Endodermal cell (in vitro differentiated cells): ENCODE measurements around the gene AFAP1L2. TPM values are rescaled to one million over a fixed set of nuclear protein-coding genes. Genes with fewer than 3 reads are reported as not detected.

Experiments
- DNase-seq: peaks from one replicate; pipeline ENCODE4 v3.0.0-alpha.2; 2017
- H3K27ac ChIP-seq: 2 replicates; pipeline ENCODE4 v1.5.1; 2013; ENCODE audit warnings: mild to moderate bottlenecking, low read depth, low read length, moderate library complexity
- H3K27me3 ChIP-seq: 2 replicates; pipeline ENCODE4 v1.6.1; 2013; ENCODE audit warnings: mild to moderate bottlenecking, low read length, moderate library complexity; ENCODE audit not compliant: insufficient read depth, control insufficient read depth, poor library complexity, severe bottlenecking
- H3K36me3 ChIP-seq: 2 replicates; pipeline ENCODE4 v1.7.0; 2013; ENCODE audit warnings: mild to moderate bottlenecking, low read length, moderate library complexity; ENCODE audit not compliant: control insufficient read depth, insufficient read depth
- H3K4me1 ChIP-seq: one replicate; pipeline ENCODE4 v1.7.0; 2013; ENCODE audit warnings: low read length; ENCODE audit not compliant: control insufficient read depth, insufficient read depth
- H3K4me3 ChIP-seq: 2 replicates; pipeline ENCODE4 v1.5.1; 2013; ENCODE audit warnings: mild to moderate bottlenecking, low read length, moderate library complexity
- H3K9ac ChIP-seq: 2 replicates; pipeline ENCODE4 v1.6.1; 2013; ENCODE audit warnings: mild to moderate bottlenecking, low read length, moderate library complexity; ENCODE audit not compliant: poor library complexity, severe bottlenecking; ENCODE audit errors: extremely low read depth
- H3K9me3 ChIP-seq: 2 replicates; pipeline ENCODE4 v1.6.1; 2013; ENCODE audit warnings: mild to moderate bottlenecking, low read length, moderate library complexity; ENCODE audit not compliant: control insufficient read depth
- H3K27ac Mint-ChIP-seq: 2 replicates; pipeline ENCODE4 v1.8.0; 2020; ENCODE audit warnings: mixed read lengths
- H3K27me3 Mint-ChIP-seq: 2 replicates; pipeline ENCODE4 v1.8.0; 2021; ENCODE audit warnings: mild to moderate bottlenecking, mixed read lengths; ENCODE audit not compliant: insufficient read depth
- H3K36me3 Mint-ChIP-seq: 2 replicates; pipeline ENCODE4 v1.8.0; 2020; ENCODE audit warnings: low read depth, mixed read lengths
- H3K4me1 Mint-ChIP-seq: 2 replicates; pipeline ENCODE4 v1.8.0; 2020; ENCODE audit warnings: mixed read lengths
- H3K4me3 Mint-ChIP-seq: 2 replicates; pipeline ENCODE4 v1.8.0; 2020; ENCODE audit warnings: mild to moderate bottlenecking, moderate library complexity, mixed read lengths
- H3K9me3 Mint-ChIP-seq: 2 replicates; pipeline ENCODE4 v1.8.0; 2020; ENCODE audit warnings: mild to moderate bottlenecking, mixed read lengths
- WGBS, 2 experiments: methylation state at CpG; one replicate each; pipeline versions ENCODE4 v1.1.5 to v1.1.7; 2013; ENCODE audit warnings: missing lambda C conversion rate in 2 of 2, mixed read lengths in 1 of 2; ENCODE audit not compliant: insufficient coverage in 1 of 2, insufficient read length in 1 of 2; 5-methylcytosine and 5-hydroxymethylcytosine counted together
- total RNA-seq, 2 donors: library from RNA; stranded (reverse); fragmentation: NEBNext Ultra II Directional in 1 of 2; extraction: Animal tissue kit (Norgen Biotek cat#: 25700) in 1 of 2; gene quantifications; 2 replicates in 1 of 2; 3 replicates in 1 of 2; pipeline ENCODE4 v1.2.1, GENCODE V29; 2021
- TF ChIP-seq, protein P1 (sequence below): fragments of 200-600 bp; sonication (generic); conservative IDR thresholded peaks from 2 replicates; pipeline ENCODE4 v1.5.0; 2021; ENCODE audit warnings: antibody characterized with exemption, mild to moderate bottlenecking

AFAP1L2 gene
- total RNA-seq, 2 donors from 2014 or later = 1.5 to 2.2 TPM

DNA sequence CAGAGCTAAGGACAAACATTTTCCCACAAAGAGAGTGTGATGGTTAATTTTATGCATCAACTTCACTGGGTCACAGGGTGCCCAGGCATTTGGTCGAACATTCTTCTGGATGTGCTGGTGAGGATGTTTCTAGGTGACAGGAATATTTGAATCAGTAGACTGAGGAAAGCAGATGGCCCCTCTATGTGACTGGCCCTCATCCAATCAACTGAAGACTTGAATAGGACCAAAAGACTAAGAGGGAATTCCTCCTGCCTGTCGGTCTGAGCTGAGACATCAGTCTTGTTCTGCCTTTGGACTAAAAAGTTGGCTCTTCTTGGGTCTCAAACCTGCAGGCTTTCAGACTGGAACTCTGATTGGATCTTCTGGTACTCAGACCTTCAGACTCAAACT, 44.4 kb downstream of the AFAP1L2 start:
- Mint-ChIP-seq H3K4me1 (peaks cover 5% of the 10 kb centered on the region), H3K36me3 (no peaks in the 10 kb centered on the region), H3K27me3 (no peaks in the 10 kb centered on the region), H3K4me3 (no peak overlapping the region), H3K27ac (no peak overlapping the region), H3K9me3 (no peaks in the 10 kb centered on the region)
- no peaks in the 10 kb centered on the region for H3K9me3 ChIP-seq
- no peaks in the 10 kb centered on the region for H3K27me3 ChIP-seq
- no peaks in the 10 kb centered on the region for H3K36me3 ChIP-seq
- H3K27ac ChIP-seq = no peak overlapping the region
- H3K4me1 ChIP-seq = no peaks in the 10 kb centered on the region
- no peak for DNase-seq
- TF ChIP-seq, protein P1, sequence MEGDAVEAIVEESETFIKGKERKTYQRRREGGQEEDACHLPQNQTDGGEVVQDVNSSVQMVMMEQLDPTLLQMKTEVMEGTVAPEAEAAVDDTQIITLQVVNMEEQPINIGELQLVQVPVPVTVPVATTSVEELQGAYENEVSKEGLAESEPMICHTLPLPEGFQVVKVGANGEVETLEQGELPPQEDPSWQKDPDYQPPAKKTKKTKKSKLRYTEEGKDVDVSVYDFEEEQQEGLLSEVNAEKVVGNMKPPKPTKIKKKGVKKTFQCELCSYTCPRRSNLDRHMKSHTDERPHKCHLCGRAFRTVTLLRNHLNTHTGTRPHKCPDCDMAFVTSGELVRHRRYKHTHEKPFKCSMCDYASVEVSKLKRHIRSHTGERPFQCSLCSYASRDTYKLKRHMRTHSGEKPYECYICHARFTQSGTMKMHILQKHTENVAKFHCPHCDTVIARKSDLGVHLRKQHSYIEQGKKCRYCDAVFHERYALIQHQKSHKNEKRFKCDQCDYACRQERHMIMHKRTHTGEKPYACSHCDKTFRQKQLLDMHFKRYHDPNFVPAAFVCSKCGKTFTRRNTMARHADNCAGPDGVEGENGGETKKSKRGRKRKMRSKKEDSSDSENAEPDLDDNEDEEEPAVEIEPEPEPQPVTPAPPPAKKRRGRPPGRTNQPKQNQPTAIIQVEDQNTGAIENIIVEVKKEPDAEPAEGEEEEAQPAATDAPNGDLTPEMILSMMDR = no peak
- H3K4me3 ChIP-seq = no peak overlapping the region
- WGBS, 2 experiments = 80 to 81% methylated on average over 1 to 2 of the region's 2 CpGs
- H3K9ac ChIP-seq = no peak overlapping the region

DNA sequence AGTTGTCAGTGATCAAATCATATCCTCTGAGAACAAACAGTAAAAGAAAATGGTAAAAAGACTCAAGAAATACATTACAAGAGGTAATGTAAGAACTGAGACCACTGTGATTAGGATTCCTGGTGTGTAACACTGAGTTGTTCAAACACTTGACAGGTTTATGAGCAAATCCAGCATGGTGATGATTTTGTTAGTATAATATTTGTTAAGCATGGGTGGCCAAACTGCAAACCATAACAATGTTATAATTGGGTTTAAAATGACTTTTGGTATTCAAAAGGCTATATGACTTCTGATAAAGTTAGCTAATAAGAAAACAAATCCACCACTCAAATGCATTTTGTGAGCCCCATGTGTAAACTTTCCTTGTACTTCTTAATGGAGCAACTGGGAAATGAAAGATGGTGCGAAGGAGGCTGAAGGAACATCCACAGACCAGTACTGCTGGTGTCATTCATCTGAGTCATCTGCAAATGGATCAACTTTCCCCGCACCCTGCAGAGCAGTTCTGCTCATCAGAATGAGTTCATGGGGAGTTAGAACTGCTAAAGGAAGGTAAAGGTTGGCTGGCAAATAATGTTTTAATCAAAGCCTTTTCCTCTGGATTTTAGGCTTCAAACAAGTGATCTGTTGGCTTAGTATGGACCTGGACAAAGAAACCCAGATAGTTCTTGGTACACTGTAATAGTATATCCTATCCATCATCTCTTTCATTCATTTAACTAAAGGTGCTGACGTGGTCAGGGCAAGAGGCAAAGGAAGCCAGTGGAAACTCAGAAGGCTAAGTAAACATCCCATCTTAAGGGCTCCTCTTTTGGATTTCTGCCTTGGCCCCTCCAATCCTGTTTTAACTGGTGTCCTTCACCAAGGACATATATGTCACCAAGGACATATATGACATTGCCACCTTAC, 45.0 kb downstream of the AFAP1L2 start:
- H3K4me1 Mint-ChIP-seq = peaks cover 5% of the 10 kb centered on the region
- Histone ChIP-seq H3K9me3 (no peaks in the 10 kb centered on the region), H3K27ac (no peak overlapping the region), H3K27me3 (no peaks in the 10 kb centered on the region), H3K4me3 (no peak overlapping the region), H3K9ac (no peak overlapping the region), H3K36me3 (no peaks in the 10 kb centered on the region), H3K4me1 (no peaks in the 10 kb centered on the region)
- TF ChIP-seq, protein P1 = no peak
- no peak overlapping the region for H3K4me3 Mint-ChIP-seq
- DNase-seq = peak; percentile 68
- H3K36me3 Mint-ChIP-seq = no peaks in the 10 kb centered on the region
- H3K9me3 Mint-ChIP-seq = no peaks in the 10 kb centered on the region
- WGBS, 2 experiments = 75 to 82% methylated on average over 3 of the region's 3 CpGs
- H3K27me3 Mint-ChIP-seq = no peaks in the 10 kb centered on the region
- H3K27ac Mint-ChIP-seq = no peak overlapping the region

DNA sequence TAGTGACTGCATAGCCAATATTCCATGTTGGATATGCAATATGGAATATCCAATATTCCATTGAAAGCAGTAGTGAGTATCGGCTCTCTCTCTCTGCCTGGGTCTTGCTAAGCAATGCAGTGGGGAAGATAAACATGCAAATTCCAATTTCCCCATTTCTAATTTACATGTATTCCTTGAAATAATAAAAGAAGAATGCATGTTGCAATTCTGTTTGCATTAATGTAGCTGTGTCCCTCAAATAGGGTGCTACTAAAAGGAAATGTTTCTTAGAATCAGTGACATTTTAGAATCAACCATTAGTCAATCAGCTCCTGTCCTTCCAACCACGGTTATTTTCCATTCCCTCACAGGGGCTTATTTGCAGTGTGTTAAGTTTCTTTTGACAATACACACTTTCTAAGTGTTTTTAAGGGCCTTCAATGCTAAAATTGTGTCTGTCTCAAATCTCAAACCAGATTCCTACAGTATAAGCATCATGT, 46.7 kb downstream of the AFAP1L2 start:
- H3K4me1 ChIP-seq = no peaks in the 10 kb centered on the region
- TF ChIP-seq, protein P1 = no peak
- H3K9me3 Mint-ChIP-seq = no peaks in the 10 kb centered on the region
- no peak overlapping the region for H3K27ac Mint-ChIP-seq
- H3K9me3 ChIP-seq = no peaks in the 10 kb centered on the region
- 85% methylated on average over 2 of the region's 2 CpGs; no CpG with 5 or more reads in 1 of the 2 experiments for WGBS, 2 experiments
- H3K36me3 ChIP-seq = no peaks in the 10 kb centered on the region
- no peak overlapping the region for H3K4me3 Mint-ChIP-seq
- no peaks in the 10 kb centered on the region for H3K27me3 Mint-ChIP-seq
- no peaks in the 10 kb centered on the region for H3K36me3 Mint-ChIP-seq
- no peak overlapping the region for H3K9ac ChIP-seq
- H3K4me1 Mint-ChIP-seq = peaks cover 5% of the 10 kb centered on the region
- DNase-seq = no peak
- no peaks in the 10 kb centered on the region for H3K27me3 ChIP-seq
- H3K4me3 ChIP-seq = no peak overlapping the region
- H3K27ac ChIP-seq = no peak overlapping the region
